Rectal smooth muscle tissue (tissue), 1 donor: ENCODE data around the gene WBP1L.
"Not testable (repeated sequence)": the region's sequence is repeated elsewhere in the genome, so short reads cannot be mapped to it uniquely, and the experiment has no call there.

Experiments used
- H3K27ac ChIP-seq: one replicate; pipeline ENCODE4 v1.7.0; 2013; ENCODE audit warnings: low read depth, low read length, inconsistent platforms
- H3K27me3 ChIP-seq: one replicate; pipeline ENCODE4 v1.7.0; 2013; ENCODE audit warnings: low read length; ENCODE audit not compliant: control insufficient read depth, insufficient read depth
- H3K36me3 ChIP-seq: one replicate; pipeline ENCODE4 v1.7.0; 2013; ENCODE audit warnings: low read length; ENCODE audit not compliant: control insufficient read depth, insufficient read depth
- H3K4me1 ChIP-seq: one replicate; pipeline ENCODE4 v1.7.0; 2013; ENCODE audit warnings: low read length; ENCODE audit not compliant: control insufficient read depth, insufficient read depth
- H3K4me3 ChIP-seq: one replicate; pipeline ENCODE4 v1.7.0; 2013; ENCODE audit warnings: low read length
- H3K9ac ChIP-seq: one replicate; pipeline ENCODE4 v1.7.0; 2013; ENCODE audit warnings: low read length

The WBP1L gene

GRCh38 chr10:102831322-102832071 is 87.7 kb downstream of the WBP1L start:
- Histone ChIP-seq H3K4me3 (no peak overlapping the region), H3K27ac (no peak overlapping the region)

GRCh38 chr10:102832248-102832647 is 88.5 kb downstream of the WBP1L start:
- no peaks in the 10 kb centered on the region for H3K36me3 ChIP-seq
- no peaks in the 10 kb centered on the region for H3K4me1 ChIP-seq
- no peak overlapping the region for H3K9ac ChIP-seq
- no peak overlapping the region for H3K27ac ChIP-seq
- no peak overlapping the region for H3K4me3 ChIP-seq
- no peaks in the 10 kb centered on the region for H3K27me3 ChIP-seq

More at GRCh38 chr10:102831322-102832071, 87.7 kb downstream of the WBP1L start:
- Histone ChIP-seq H3K36me3 (no peaks in the 10 kb centered on the region), H3K4me1 (no peaks in the 10 kb centered on the region), H3K27me3 (no peaks in the 10 kb centered on the region), H3K9ac (no peak overlapping the region)

DNA sequence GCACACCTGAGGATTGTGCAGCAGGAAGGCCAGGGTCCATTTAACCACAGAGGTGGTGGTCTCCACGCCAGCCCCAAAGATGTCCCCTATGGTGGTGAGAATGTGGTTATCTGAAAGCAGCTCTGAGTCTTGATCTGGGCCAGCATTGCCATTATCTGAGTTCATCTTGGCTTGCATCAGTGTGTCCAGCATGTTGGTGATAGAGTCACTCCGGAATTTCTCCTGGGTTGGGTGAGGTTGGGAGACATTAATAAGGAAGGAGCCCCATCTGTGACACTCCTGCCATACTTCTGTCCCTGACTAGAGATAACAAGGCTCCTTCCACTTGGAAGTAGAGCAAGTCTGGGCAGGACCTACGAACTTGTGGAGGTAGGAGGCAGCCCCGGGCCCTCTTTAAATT is 89.2 kb downstream of the WBP1L start:
- no peak overlapping the region for H3K4me3 ChIP-seq
- H3K27ac ChIP-seq, result no peak overlapping the region
- no peaks in the 10 kb centered on the region for H3K36me3 ChIP-seq
- no peak overlapping the region for H3K9ac ChIP-seq
- H3K27me3 ChIP-seq, result no peaks in the 10 kb centered on the region
- no peaks in the 10 kb centered on the region for H3K4me1 ChIP-seq

DNA sequence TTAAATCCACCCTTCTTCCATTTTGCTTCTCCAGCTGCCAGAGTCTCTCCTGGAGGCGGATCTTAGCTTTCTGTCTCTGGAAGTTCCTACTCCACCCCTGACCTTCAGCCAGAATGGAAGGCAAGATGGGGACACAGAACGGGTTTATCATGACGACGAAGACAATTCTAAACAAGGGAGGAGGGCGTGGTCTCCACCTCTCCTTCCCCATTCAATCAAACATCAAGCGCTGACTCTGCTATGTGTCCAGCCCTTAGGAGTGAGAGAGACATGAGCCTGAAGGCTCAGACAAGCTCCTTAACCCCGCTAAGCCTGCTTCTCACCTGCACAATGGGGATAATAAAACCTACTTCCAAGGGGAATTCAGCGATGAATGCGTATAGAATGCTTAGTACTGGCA is 90.4 kb downstream of the WBP1L start:
- no peaks in the 10 kb centered on the region for H3K4me1 ChIP-seq

DNA sequence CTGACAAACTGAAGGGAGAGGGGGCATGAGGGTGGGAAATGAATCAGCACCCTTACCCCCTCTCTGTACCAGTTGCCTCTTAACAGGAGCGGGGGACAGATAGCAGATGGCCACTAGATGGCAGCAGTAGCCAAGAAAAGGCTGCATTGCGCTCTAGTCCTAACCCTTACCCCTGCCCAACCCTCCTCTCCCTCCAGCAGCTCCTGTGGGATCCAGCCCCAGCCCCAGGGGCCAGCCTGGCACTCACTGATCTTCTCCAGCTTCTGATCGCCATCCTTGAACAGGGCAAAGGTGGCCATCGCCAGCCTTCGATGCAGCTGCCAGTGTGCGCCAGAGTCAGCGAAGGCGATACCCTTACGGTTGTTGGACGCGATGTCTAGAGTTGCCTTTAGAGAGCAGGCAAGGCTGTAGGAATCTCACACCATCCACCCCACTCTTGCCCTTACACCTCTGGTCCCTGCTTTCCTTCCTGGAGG is 91.3 kb downstream of the WBP1L start:
- no peaks in the 10 kb centered on the region for H3K4me1 ChIP-seq
- H3K27ac ChIP-seq, result no peak overlapping the region
- no peaks in the 10 kb centered on the region for H3K36me3 ChIP-seq
- H3K27me3 ChIP-seq, result no peaks in the 10 kb centered on the region
- no peak overlapping the region for H3K4me3 ChIP-seq
- no peak overlapping the region for H3K9ac ChIP-seq

More for the DNA sequence above, 90.4 kb downstream of the WBP1L start:
- Histone ChIP-seq H3K36me3 (no peaks in the 10 kb centered on the region), H3K4me3 (no peak overlapping the region), H3K27me3 (no peaks in the 10 kb centered on the region), H3K9ac (no peak overlapping the region), H3K27ac (no peak overlapping the region)

DNA sequence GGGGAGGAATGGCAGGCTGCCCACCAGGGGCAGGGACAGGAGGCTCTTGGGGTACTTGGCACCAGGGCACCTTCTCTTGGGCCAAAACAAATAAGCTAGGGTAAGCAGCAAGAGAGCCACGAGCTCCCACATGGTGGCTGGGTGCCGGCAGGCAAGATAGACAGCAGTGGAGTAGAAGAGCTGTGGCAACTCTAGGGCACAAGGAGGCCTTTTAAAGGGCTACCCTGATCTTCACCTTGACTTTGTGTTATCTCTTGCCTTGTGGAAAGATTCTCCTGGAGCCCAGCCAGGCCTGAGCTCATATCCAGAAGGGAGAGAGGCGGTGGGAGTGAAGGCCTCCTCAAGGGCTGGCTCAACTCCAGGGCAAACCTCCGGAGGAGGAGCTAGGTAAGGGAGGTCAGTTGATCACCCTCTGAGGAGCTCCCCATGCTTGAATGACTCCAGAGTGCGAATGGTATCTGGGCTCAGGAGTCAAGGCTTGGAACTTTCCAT is 93.5 kb downstream of the WBP1L start, which contains the start of gene CYP17A1:
CYP17A1 (minus strand) TSS at position 184 of the 492 bp plus-strand sequence; CDS start at position 132, 52 bp downstream.
- Histone ChIP-seq H3K36me3 (no peaks in the 10 kb centered on the region), H3K4me1 (no peaks in the 10 kb centered on the region), H3K9ac (no peak within 1 kb of the TSS), H3K27ac (no peak within 1 kb of the TSS), H3K4me3 (no peak within 1 kb of the TSS), H3K27me3 (no peaks in the 10 kb centered on the region)

GRCh38 chr10:102838276-102838927 is 94.7 kb downstream of the WBP1L start:
- H3K27ac ChIP-seq, H3K4me3 ChIP-seq, H3K27me3 ChIP-seq, H3K4me1 ChIP-seq, H3K36me3 ChIP-seq, H3K9ac ChIP-seq: not testable (repeated sequence)

GRCh38 chr10:102841827-102842345 is 98.1 kb downstream of the WBP1L start:
- no peak overlapping the region for H3K4me3 ChIP-seq
- no peaks in the 10 kb centered on the region for H3K36me3 ChIP-seq
- H3K27ac ChIP-seq, result no peak overlapping the region
- no peaks in the 10 kb centered on the region for H3K4me1 ChIP-seq
- no peak overlapping the region for H3K9ac ChIP-seq
- no peaks in the 10 kb centered on the region for H3K27me3 ChIP-seq

DNA sequence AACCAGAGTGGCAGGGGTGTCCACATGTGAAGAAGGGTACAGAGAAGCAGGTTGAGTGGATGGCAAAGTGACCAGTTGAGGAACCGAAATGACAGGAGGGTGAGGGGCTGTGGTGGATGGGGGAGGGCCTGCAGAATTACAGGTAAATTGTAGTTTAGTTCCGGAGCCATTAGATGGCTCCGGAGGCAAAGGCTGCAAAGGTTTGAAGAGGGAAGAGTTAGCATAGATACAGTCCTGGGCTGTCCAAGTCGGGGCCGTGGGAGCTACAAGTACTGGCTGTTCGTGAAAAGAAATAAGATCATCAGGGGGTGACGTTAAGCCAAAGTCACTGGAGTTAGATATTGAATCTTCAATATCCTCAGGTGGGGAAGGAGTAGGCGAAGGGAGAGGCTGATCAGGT is 99.4 kb downstream of the WBP1L start:
- H3K9ac ChIP-seq, H3K4me3 ChIP-seq, H3K4me1 ChIP-seq, H3K36me3 ChIP-seq, H3K27me3 ChIP-seq, H3K27ac ChIP-seq: not testable (repeated sequence)

GRCh38 chr10:102844190-102844776 is 100.5 kb downstream of the WBP1L start:
- H3K4me3 ChIP-seq, H3K27me3 ChIP-seq, H3K4me1 ChIP-seq, H3K36me3 ChIP-seq, H3K27ac ChIP-seq, H3K9ac ChIP-seq: not testable (repeated sequence)

DNA sequence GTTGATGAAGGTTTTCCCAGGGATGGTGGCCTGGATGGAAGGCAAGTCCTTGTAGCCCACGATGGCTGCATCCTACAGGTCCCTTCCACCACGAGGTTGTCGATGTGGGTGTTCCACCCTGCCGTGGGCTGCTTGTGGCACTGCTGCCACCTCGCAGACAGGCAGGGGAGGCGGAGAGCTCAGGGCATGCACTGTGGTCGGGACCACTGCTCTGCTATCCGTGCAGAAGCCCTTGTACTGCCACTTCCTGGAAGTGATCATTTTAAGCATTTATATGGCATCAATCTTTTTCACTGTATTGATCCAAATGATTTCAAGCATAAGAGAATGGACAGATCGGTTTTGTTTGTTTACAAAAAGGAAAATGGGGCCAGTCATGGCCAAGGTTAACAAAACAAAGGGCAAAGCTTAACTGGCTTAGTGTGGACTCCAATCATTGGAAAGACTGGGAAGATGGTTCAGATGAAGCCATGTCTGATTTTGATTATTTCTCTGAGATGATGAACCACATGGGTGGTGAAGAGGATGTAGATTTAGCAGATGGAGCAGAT is 101.7 kb downstream of the WBP1L start:
- Histone ChIP-seq H3K27me3 (no peaks in the 10 kb centered on the region), H3K27ac (no peak overlapping the region), H3K4me1 (no peaks in the 10 kb centered on the region), H3K36me3 (no peaks in the 10 kb centered on the region), H3K9ac (no peak overlapping the region), H3K4me3 (no peak overlapping the region)

GRCh38 chr10:102850025-102850518 is 106.3 kb downstream of the WBP1L start:
- Histone ChIP-seq H3K4me3 (no peak overlapping the region), H3K36me3 (no peaks in the 10 kb centered on the region), H3K27me3 (no peaks in the 10 kb centered on the region), H3K27ac (no peak overlapping the region), H3K9ac (no peak overlapping the region), H3K4me1 (peaks cover 3% of the 10 kb centered on the region)
